ENCODE measurements around the gene RFTN1.

GRCh38 chr3:16423947-16424673 lies 89.4 kb downstream of the RFTN1 start:
- no peak for TF ChIP-seq POLR2A (IDR thresholded peaks at IDR 0.05; ENCODE audit: low read length)
- no peak for TF ChIP-seq GATA1 (IDR thresholded peaks at IDR 0.05; ENCODE audit: low read depth, low read length)
